Progenitor cell of endocrine pancreas (in vitro differentiated cells): ENCODE data around the gene NOP9. TPM values are rescaled to one million over a fixed set of nuclear protein-coding genes. Genes with fewer than 3 reads are reported as not detected.

Experiments used
- DNase-seq: peaks from one replicate; pipeline ENCODE4 v3.0.0; 2021; ENCODE audit warnings: low spot score; ENCODE audit not compliant: unreplicated experiment
- H3K27ac Mint-ChIP-seq: 2 replicates; pipeline ENCODE4 v1.8.0; 2021; ENCODE audit warnings: mild to moderate bottlenecking, moderate library complexity, mixed read lengths
- H3K27me3 Mint-ChIP-seq: 2 replicates; pipeline ENCODE4 v1.8.0; 2021; ENCODE audit warnings: mixed read lengths
- H3K36me3 Mint-ChIP-seq: 2 replicates; pipeline ENCODE4 v1.8.0; 2022; ENCODE audit warnings: mixed read lengths; ENCODE audit not compliant: insufficient read depth
- H3K4me1 Mint-ChIP-seq: 2 replicates; pipeline ENCODE4 v1.8.0; 2021; ENCODE audit warnings: low read depth, mixed read lengths
- H3K4me3 Mint-ChIP-seq: 2 replicates; pipeline ENCODE4 v1.8.0; 2021; ENCODE audit warnings: low read depth, mild to moderate bottlenecking, moderate library complexity, mixed read lengths
- H3K9me3 Mint-ChIP-seq: 2 replicates; pipeline ENCODE4 v1.8.0; 2021; ENCODE audit warnings: low read depth, mixed read lengths
- CTCF ChIP-seq: fragments of 200-600 bp; sonication (generic); IDR thresholded peaks from one replicate; pipeline ENCODE4 v1.5.0; 2021; ENCODE audit warnings: antibody characterized with exemption, mild to moderate bottlenecking; ENCODE audit not compliant: unreplicated experiment
- total RNA-seq: library from RNA; stranded (reverse); gene quantifications from 2 replicates; pipeline ENCODE4 v1.2.1, GENCODE V29; 2021

The NOP9 gene
- total RNA-seq, 1 donor from 2014 or later: 32.6 TPM

- peaks cover 5% of the 10 kb centered on the region for H3K36me3 Mint-ChIP-seq
- no peaks in the 10 kb centered on the region for H3K27me3 Mint-ChIP-seq
- peaks cover 12% of the 10 kb centered on the region for H3K4me1 Mint-ChIP-seq
- H3K9me3 Mint-ChIP-seq: no peaks in the 10 kb centered on the region
- TF ChIP-seq CTCF: peak; percentile 73
- peak within 1 kb of the TSS; percentile 85 for H3K4me3 Mint-ChIP-seq
- H3K27ac Mint-ChIP-seq: peak within 1 kb of the TSS; percentile 96
- peak; percentile 85 for DNase-seq
Measured at GRCh38 chr14:24271134-24271833, 28.4 kb upstream of the NOP9 start, which contains the start of gene RABGGTA. Gene RABGGTA, minus strand, starts transcription at chr14:24271597. Its CDS starts 482 bp downstream, at chr14:24271115.

DNA sequence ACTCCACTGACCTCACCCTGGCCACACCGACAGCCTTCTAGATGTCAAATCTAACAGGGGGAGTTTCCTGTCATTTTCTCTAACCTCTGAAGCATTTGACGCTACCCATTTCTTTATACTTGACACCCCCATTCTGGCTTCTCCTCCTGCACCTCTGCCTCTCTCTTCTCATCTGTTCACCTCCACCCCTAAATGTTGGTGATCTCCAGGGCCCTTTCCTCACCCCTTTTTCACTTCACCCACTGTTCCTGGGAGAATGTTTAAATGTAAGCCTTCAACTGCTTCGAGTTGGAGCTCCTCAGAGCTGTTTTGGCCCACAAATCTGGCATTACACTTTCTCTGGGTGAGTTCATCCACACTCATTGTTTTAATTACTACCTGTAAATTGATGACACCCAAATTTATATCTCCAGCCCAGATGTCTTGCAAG lies 27.8 kb upstream of the NOP9 start:
- peaks cover 12% of the 10 kb centered on the region for H3K4me1 Mint-ChIP-seq
- TF ChIP-seq CTCF: no peak
- H3K27ac Mint-ChIP-seq: peak overlapping the region; percentile 54
- no peak for DNase-seq
- no peaks in the 10 kb centered on the region for H3K27me3 Mint-ChIP-seq
- peaks cover 5% of the 10 kb centered on the region for H3K36me3 Mint-ChIP-seq
- H3K9me3 Mint-ChIP-seq: no peaks in the 10 kb centered on the region
- peak overlapping the region; percentile 78 for H3K4me3 Mint-ChIP-seq

DNA sequence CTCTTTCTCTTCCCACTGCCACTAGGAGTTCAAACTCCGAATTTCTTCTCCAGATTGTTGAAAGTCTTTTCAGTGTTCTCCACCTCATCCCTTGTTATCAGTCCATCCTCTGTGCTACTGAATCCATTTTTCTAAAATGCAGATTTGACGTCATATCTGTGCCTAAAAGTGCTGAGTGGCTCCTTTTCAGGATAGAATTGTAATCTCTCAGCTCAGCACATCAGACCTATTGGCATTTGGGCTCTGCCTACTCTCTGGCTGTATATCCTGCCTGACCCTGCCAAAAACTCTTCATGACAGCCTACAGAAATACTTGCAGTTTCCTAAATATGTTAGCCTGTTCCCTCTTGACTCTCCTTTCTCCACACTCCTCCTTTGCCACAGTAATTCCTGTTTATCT lies 27.2 kb upstream of the NOP9 start:
- Mint-ChIP-seq H3K9me3 (no peaks in the 10 kb centered on the region), H3K36me3 (no peaks in the 10 kb centered on the region)

DNA sequence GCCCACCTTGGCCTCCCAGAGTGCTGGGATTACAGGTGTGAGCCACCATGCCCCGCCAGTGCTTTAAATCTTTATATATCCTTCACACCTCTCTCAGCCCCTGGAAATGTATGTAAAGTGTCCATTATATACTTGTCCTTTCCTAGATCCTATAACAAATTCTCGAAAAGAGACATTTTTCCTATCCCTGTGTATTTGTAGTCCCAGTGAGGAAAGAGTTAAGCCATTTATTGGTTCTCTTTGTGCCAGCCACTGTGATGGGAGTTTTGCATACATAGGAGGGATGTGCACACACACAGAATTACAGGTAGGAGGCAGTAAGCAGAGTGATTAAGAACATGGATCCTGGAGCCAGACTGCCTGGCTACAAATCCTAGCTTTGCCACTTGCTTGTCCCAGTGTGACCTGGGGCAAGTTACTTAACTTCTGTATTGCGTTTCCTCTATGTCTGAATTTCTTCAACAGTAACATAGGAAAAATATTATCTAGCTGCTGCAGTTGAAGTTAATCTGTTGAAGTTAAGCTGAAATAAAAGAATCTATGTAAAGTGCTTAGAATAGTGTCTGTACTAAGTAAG lies 26.1 kb upstream of the NOP9 start:
- no peak overlapping the region for H3K27ac Mint-ChIP-seq
- no peaks in the 10 kb centered on the region for H3K9me3 Mint-ChIP-seq
- H3K27me3 Mint-ChIP-seq: no peaks in the 10 kb centered on the region
- no peak for DNase-seq
- peaks cover 12% of the 10 kb centered on the region for H3K4me1 Mint-ChIP-seq
- peak; percentile 23 for TF ChIP-seq CTCF
- H3K4me3 Mint-ChIP-seq: peak overlapping the region; percentile 52
- H3K36me3 Mint-ChIP-seq: no peaks in the 10 kb centered on the region

More for the DNA sequence above, 27.2 kb upstream of the NOP9 start:
- no peak for DNase-seq
- Mint-ChIP-seq H3K27me3 (no peaks in the 10 kb centered on the region), H3K4me1 (peaks cover 12% of the 10 kb centered on the region), H3K27ac (no peak overlapping the region), H3K4me3 (peak overlapping the region; percentile 78)
- TF ChIP-seq CTCF: no peak

DNA sequence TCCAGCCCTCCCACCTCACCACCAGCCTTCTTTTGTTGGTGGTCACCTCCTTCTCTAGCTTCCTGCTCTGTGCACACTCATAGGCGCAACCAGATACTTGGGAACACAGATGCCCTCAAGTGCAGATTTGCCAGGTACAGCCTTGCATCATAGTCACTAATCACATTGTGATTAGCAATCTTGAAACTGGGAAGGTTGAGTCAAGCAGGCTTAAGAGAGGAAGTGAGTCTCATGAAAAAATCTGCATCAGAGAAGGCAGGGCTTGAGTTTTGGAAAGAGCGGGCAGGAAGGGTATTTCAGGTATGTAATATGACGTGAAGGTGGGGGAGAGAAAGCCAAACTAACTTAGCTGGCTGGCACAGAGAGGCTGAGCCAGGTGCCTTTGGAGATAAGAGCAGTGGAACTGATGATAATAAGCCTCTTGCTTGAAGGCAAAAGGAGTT lies 25.5 kb upstream of the NOP9 start:
- DNase-seq: no peak
- Mint-ChIP-seq H3K36me3 (no peaks in the 10 kb centered on the region), H3K27me3 (no peaks in the 10 kb centered on the region), H3K27ac (no peak overlapping the region), H3K4me1 (peaks cover 12% of the 10 kb centered on the region), H3K4me3 (no peak overlapping the region), H3K9me3 (no peaks in the 10 kb centered on the region)
- TF ChIP-seq CTCF: no peak
